Measurements from ENCODE around the gene SIX3.
A peak's percentile ranks its signal among the peaks of the same experiment; 100 is the strongest.

The SIX3 gene

GRCh38 chr2:44957656-44958327 is 16.3 kb downstream of the SIX3 start:
- DNase-seq (ENCODE audit: low read depth in 2 of 2) = no peak

- no peak for DNase-seq (ENCODE audit: low read depth in 2 of 2)
Observed at GRCh38 chr2:44959855-44960254, 18.4 kb downstream of the SIX3 start.

- DNase-seq (ENCODE audit: low read depth in 2 of 2) = no peak
Observed at GRCh38 chr2:44960871-44961270, 19.4 kb downstream of the SIX3 start.

DNA sequence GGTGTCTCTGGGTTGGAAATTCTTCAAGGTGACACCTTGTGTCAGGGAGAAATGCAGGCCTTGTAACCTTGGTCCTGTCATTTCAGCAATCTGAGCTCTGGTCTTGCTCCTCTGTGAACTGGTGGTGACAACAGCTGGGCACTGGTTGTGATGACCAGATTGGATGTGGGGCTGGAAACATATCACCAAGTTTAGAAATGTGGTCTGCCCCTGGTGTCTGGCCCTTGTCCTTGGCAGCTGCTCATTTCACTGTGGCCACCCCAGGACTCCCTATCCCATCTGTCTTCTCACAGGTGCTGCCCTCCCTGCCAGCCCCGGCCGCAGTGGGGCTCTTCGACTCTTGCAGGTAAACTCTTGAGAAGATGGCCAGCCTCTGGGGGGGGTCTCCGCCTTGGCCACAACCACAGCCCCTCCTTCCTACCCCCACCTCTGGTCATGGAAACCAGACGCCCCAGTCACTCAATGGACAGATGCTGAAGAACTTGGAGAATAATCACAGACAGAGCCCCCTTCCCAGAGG is 20.7 kb downstream of the SIX3 start:
- DNase-seq (ENCODE audit: low read depth in 2 of 2) = no peak

DNA sequence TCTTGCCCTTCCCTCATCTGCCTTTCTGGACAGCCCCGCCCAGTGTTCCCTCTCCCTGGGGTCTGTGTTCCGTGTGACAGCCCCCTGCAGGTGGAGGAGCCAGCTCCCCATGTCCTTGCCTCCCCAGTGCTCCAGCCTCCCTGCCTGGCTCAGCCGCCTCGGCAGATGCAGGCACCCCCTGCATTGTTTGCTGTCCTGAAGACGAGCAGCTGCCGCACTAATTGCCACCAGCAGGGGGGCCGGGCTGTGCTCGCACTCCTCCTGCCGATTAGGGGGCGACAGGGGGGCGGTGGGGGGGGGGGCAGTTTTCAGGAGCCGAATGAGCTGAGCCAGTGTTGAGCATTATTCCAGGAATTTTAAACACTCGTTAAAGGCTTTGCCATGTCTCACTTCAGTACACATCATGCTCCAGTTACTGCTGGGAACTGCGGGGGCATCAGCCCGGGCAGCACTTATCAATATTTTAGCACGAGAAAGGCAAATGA is 23.3 kb downstream of the SIX3 start:
- no peak for DNase-seq (ENCODE audit: low read depth in 2 of 2)

DNA sequence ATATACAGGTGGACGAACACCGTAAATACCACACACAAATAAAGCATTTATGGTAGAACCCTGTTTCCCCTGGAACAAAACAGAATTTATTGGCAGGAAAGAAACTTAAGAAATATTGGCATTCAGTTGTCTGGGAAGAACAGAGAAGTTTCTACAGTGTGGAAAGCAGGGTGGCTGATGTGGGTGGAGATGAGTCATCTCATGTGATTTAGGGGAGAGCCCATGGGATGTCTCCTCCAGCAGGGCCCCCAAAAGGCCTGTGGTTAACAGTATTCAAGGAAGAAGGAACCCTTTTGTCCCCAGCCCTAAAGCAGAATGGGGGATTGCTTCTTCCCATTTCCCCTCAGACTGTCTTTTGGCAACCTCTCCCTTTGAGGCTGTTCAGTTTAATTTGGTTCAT is 24.2 kb downstream of the SIX3 start:
- no peak for DNase-seq (ENCODE audit: low read depth in 2 of 2)

GRCh38 chr2:44967056-44967455 is 25.6 kb downstream of the SIX3 start:
- no peak for DNase-seq (ENCODE audit: low read depth in 2 of 2)

DNA sequence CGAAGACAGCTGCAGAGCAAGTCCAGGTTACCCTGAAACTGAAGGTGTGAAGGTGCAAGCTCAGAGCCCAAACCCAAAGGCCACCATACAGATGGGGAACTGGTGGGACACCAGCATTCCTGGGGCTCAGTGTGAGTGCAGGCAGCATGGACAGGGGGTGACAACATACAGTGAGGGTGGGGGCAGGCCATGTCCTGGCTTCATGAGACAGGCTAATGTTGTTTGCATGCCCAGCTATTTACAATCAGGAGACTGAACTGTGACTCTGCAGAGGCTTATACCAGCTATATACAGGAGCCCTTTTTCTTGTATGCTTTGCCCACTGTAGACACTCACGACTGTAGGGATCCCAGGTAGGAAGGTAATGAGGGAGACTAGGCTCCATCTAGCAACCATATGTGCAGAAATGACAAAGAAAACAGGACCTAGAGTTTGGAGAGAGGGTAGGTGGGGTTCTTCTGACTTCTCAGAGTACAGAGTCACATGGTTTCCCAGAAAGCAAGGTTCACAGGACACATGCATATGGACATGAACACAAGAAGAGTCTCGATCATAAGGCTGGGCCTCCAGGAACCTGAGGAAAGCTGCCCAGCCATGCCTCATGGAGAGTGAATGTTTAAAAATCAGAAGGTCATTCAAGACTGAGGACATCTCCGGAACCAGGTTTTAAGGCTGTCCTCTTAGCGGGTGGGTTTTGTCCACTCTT is 26.4 kb downstream of the SIX3 start:
- DNase-seq (ENCODE audit: low read depth in 2 of 2) = no peak

DNA sequence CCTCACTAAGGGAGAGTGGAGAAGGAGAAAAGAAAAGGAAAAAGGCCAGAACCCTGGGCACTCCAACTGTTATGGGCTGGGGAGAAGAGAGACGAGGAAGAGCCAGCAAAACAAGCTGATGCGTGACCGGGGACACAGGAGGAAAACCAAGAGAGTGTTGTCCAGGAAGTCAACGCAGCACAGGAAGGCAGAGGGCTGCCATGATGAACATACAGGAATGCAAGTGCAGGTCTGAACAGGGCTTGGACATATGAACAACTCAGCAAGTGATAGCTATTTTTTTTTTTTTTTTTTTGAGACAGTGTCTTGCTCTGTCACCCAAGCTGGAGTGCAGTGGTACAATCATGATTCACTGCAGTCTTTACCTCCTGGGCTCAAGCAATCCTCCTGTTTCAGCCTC is 28.4 kb downstream of the SIX3 start:
- DNase-seq (ENCODE audit: low read depth in 2 of 2) = no peak

DNA sequence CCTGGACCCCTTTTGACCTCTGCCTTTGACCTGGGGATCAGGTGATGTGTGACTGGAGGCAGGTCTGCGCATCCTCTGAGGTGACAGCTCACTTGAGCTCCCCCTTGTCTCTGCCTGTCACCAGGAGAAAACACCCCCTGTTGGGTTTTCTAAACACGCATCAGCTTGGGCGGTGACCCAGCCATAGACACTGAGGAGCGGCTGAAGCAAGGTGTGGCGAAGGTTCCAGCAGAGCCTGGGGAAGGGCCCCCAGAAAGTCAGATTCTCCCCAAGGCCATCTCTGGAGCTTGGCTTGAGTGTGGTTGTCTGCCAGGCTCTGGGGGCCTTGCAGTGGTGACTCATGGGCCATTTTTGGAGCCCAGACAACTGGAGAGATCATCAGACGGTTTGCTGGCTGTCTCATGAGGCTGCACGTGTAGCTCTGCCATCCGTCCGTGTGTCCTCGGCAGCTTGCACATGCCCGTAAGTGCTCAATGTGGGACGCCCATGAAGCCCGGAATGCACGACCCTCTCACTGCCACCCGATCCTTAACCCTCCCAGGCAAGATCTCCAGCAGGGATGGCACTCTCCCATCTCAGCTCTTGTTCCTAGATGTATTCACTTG is 29.4 kb downstream of the SIX3 start:
- DNase-seq (ENCODE audit: low read depth in 2 of 2) = no peak

- no peak for DNase-seq (ENCODE audit: low read depth in 2 of 2)
Observed at GRCh38 chr2:44972771-44973535, 31.5 kb downstream of the SIX3 start.

DNA sequence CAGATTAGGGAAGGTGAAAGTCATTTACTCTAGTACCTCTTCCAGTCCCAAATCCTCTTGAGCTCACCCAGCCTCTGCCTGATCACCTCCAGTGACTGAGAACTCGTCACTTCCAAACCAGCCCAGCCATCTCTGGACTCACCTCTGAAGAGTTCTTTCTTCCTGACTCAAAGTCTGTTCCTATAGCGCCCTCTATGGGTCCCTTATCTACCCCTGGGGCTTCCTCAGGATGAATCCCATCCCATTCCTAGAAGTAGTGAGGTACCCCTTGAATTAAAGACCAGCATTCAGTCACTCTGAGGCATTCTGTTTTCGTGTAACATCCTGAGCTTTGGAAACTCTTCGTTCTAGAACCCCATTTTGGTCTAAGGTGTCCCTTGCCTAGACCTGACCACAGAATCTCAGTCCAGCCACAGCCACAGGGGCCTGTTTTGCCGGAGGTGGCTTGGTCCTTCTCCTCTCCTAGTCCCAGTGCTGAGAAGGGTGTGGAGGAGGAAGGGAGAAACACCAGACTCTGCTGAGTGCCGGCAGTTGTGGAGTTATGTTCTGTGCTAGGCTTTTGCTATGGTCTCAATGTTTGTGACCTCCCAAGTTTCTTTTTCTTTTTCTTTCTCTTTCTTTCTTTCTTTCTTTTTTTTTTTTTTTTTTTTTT is 32.7 kb downstream of the SIX3 start:
- DNase-seq (ENCODE audit: low read depth in 2 of 2) = no peak

GRCh38 chr2:44975571-44976450 is 34.3 kb downstream of the SIX3 start:
- DNase-seq (ENCODE audit: low read depth in 2 of 2) = no peak

GRCh38 chr2:44979581-44979980 is 38.1 kb downstream of the SIX3 start:
- DNase-seq (ENCODE audit: low read depth in 2 of 2) = no peak

GRCh38 chr2:44980751-44981713 is 39.5 kb downstream of the SIX3 start:
- DNase-seq (ENCODE audit: low read depth in 2 of 2) = no peak

DNA sequence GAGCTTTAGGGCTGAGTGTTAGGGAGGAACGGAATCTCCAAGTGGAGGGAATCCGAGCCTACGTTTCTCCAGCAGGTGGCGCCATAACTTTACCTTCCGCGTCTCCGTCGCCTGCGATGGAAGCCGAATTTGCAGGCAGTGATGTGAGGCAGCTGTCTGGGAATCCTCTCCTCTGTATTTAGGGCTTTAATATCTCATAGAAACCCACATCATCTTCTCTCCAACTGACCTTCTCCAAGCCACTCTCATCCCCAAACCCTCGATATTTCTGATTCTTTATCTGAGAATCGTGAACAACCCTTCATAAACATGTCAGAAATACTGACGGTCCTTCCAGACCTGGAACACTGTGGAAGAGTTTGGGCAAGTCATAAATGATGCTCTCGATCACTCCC is 40.2 kb downstream of the SIX3 start:
- DNase-seq (ENCODE audit: low read depth in 2 of 2) = peak; percentile 53 to 66

- no peak for DNase-seq (ENCODE audit: low read depth in 2 of 2)
Observed at GRCh38 chr2:44983836-44984604, 42.5 kb downstream of the SIX3 start.

- no peak for DNase-seq (ENCODE audit: low read depth in 2 of 2)
Observed at GRCh38 chr2:44989176-44989575, 47.7 kb downstream of the SIX3 start.

DNA sequence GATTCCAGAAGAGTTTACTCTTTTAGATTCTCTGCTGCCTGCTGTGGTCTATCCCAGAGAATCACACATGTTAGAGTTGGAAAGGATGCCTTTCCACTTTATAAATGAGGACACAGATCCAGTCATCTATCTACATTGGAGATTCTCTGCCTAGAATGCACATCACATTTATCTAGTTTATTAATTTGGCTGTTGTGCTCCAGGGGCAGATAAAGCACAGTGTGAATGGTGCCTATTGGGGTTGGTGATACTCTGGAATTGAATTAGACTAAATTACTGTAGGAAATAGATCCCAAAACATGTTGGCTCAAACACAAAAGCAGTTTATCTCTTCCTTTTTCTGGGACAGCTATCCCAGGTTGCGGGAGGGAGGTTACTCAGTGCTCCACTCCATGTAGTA is 52.9 kb downstream of the SIX3 start:
- no peak for DNase-seq (ENCODE audit: low read depth in 2 of 2)
